Cardiac fibroblast (primary cell): ENCODE data around the gene ANKRD28.
A peak's percentile ranks its signal among the peaks of the same experiment; 100 is the strongest.

Source experiments
- DNase-seq, 2 donors: peaks; one replicate each; pipeline versions ENCODE4 v3.0.0 to v3.0.0-alpha.2; 2010; ENCODE audit warnings: low read depth in 2 of 2
- H3K4me3 ChIP-seq, 2 donors: replicated peaks in 1 of 2; 1 replicate in 1 of 2; 2 replicates in 1 of 2; pipeline ENCODE4 v1.5.1; 2011; ENCODE audit warnings: low read depth in 2 of 2, low read length in 2 of 2, mild to moderate bottlenecking in 2 of 2, moderate library complexity in 1 of 2
- CTCF ChIP-seq: IDR thresholded peaks from one replicate; pipeline ENCODE4 v1.5.1; 2011; ENCODE audit warnings: low read depth, mild to moderate bottlenecking, low read length, inconsistent platforms

Gene ANKRD28

DNA sequence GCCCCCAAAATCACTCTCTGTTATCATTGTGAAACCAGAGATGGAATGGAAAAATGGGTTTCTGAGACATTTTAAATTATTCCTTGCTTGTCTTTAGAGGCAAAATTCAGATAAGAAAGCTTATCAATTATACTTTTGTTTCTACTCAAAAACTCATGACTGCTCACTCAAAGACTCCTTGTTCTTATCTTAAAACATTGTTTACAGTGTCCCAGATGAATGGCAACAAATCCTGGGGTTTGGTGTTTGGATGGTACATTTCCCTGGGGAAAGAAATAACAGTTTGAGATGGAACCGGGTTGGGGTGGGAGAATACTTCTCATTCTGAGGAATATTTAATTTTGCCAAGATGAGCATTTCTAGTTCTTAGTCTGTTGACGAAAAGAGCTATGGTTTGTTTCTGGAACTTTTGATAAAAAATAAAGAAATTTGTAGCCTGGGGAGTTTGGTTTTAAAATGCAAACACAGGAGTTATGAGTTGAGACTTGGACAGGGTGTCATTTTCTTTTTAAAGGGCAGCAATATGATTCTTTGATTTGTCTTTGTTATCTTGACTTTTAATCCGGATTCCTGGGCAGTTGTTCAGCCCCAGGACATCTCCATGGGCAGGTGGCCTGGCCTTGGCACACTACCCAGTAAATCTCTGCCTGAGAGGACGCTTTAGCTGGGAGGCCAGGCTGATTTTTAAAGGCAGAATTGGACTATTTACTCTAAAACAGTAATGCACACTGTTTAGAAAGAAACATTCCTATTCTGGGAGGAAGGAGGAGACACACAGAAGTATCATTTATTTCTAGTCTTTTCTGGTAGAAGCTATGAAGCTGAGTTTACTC is 163.8 kb downstream of the ANKRD28 start:
- H3K4me3 ChIP-seq: no peak overlapping the region
- peak in 1 of 2 donors; percentile 37 for DNase-seq
- no peak for TF ChIP-seq CTCF

DNA sequence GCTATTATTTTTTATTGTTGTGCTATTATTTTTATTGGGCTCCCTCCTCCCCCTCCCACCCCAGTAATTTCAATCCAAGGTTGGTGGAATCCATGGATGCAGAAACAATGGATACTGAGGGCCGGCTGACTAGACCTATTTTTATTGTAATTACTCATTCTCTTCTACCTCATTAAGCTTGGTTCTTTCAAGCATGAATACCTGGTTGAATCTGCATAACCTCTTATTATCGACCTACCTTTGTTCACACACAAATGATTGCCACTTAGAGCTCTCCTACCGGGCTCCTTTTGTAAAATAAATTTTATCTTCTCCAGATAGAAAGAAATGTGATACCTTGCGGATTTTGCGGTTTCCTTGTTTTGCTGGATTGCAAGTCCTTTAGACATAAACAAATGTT is 164.6 kb downstream of the ANKRD28 start:
- DNase-seq: no peak
- H3K4me3 ChIP-seq: no peak overlapping the region
- TF ChIP-seq CTCF: no peak

GRCh38 chr3:15632212-15632580 is 165.6 kb downstream of the ANKRD28 start:
- no peak overlapping the region for H3K4me3 ChIP-seq
- TF ChIP-seq CTCF: no peak
- no peak for DNase-seq

DNA sequence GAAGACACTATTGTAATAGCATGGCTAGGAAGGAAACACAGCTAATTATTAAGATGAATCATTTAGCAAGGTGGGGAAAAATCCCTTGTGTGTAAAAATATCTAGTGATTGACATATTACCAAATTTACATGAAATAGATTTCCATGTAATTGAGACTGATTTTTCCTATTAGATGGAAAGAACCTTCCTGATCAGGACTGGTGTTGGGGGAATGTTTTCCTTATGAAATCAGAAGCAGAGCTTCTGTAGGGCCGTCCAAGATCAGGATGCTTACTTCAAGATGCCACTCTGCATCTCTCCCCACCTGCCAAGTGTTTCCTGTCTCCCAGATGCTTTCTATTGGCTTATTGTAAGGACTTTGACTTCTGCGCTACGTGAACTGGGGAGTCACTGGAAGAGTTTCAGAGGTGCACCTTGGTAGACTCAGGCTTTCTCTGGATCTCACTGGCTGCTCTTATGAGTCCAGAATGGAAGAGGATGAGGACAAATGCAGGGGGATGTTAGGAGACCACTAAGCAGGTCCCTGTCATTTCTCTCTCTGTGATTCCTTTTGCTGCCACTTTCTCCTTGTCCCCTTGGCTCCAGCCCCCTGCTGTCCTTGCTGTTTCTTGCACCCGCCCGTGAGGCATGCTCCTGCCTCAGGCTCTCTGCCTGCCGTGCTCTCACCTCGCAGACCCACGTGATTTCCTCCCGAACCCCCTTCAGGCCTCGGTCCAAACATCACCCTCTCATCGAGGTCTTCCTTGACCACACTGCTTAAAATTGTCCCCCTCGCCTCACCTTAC is 166.2 kb downstream of the ANKRD28 start:
- no peak overlapping the region for H3K4me3 ChIP-seq
- no peak for DNase-seq
- no peak for TF ChIP-seq CTCF

- no peak for TF ChIP-seq CTCF
- peak overlapping the region in 1 of 2 donors; percentile 1 for H3K4me3 ChIP-seq
- DNase-seq: peak; percentile 70 to 84
Measured at GRCh38 chr3:15630646-15631350, 167.0 kb downstream of the ANKRD28 start.

DNA sequence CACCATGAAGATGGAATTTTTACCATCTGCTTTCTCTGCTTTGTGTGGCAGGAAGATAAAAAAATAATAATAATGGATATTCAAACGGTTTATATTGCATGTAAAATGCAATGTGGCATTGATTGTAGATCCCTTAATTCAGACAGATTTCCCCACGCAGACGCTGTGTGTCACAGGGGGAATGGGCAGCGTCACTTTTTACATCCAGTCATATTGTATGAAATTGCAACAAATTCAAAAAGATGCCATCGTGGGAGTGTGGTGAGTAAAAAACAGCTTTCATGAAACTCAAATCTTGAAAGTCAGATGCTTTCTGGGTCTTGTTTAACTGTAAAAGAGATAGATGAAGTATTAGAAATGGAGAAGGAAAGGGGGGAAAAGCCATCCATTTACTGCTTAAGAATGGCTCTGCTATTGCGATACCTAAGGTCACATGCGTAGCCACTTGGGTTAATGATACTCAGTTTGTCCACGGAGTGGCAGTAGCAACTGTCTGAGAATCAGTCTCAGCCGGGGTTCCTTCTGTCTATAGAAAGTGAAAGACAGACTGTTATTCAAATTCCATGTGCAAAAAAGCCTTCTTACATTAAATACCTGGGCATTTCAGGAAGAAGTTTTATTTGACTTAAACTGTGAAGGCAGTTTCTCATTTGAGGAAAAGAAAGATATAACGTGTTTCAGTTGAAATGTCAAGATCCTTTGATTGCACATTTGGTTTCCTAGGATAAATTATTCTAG is 167.8 kb downstream of the ANKRD28 start:
- TF ChIP-seq CTCF: peak; percentile 70
- peak overlapping the region in 1 of 2 donors; percentile 1 for H3K4me3 ChIP-seq
- DNase-seq: peak; percentile 91 to 94
